SKM-1 (cell line): ENCODE results near the gene NR2F6.

ENCODE experiments used
- DNase-seq: peaks from one replicate; lab custom pipeline; 2025; ENCODE audit not compliant: unreplicated experiment; lab: John Stamatoyannopoulos, UW

Gene NR2F6

GRCh38 chr19:17240062-17240752 lies 5.5 kb downstream of the NR2F6 start:
- no peak for DNase-seq

- no peak for DNase-seq
These were observed 7.7 kb downstream of the NR2F6 start for GRCh38 chr19:17237747-17238706.

- no peak for DNase-seq
These were observed 8.7 kb downstream of the NR2F6 start for GRCh38 chr19:17236811-17237543.

- DNase-seq: no peak
These were observed 9.5 kb downstream of the NR2F6 start for GRCh38 chr19:17235971-17236777.

GRCh38 chr19:17235300-17235970 lies 10.3 kb downstream of the NR2F6 start:
- DNase-seq: no peak

- DNase-seq: peak; percentile 24
These were observed 10.8 kb downstream of the NR2F6 start for GRCh38 chr19:17234911-17235299.

- no peak for DNase-seq
These were observed 13.5 kb downstream of the NR2F6 start for GRCh38 chr19:17232258-17232657.

- DNase-seq: no peak
These were observed 15.8 kb downstream of the NR2F6 start for GRCh38 chr19:17229890-17230289.

- DNase-seq: no peak
These were observed 17.8 kb downstream of the NR2F6 start for GRCh38 chr19:17227798-17228367.

- peak; percentile 96 for DNase-seq
These were observed 19.5 kb downstream of the NR2F6 start, which contains the start of gene OCEL1 for GRCh38 chr19:17226002-17226933. OCEL1 (plus strand) TSS chr19:17226226; CDS start chr19:17226248, 22 bp downstream.

- DNase-seq: no peak
These were observed 20.7 kb downstream of the NR2F6 start for GRCh38 chr19:17225053-17225452.

- DNase-seq: no peak
These were observed 25.4 kb downstream of the NR2F6 start for GRCh38 chr19:17220207-17220758.

GRCh38 chr19:17219286-17219685 lies 26.4 kb downstream of the NR2F6 start:
- no peak for DNase-seq

GRCh38 chr19:17216058-17216670 lies 29.6 kb downstream of the NR2F6 start:
- no peak for DNase-seq

GRCh38 chr19:17215127-17215971 lies 30.4 kb downstream of the NR2F6 start, which contains the start of gene USE1:
USE1 (plus strand) TSS chr19:17215357; CDS start chr19:17215406, 49 bp downstream.
- DNase-seq: peak; percentile 77

GRCh38 chr19:17214508-17215126 lies 31.1 kb downstream of the NR2F6 start:
- DNase-seq: no peak
